ENCODE results near the gene COL21A1.

GRCh38 chr6:56143796-56144195, 103.6 kb downstream of the COL21A1 start:
- TF ChIP-seq, protein P1, sequence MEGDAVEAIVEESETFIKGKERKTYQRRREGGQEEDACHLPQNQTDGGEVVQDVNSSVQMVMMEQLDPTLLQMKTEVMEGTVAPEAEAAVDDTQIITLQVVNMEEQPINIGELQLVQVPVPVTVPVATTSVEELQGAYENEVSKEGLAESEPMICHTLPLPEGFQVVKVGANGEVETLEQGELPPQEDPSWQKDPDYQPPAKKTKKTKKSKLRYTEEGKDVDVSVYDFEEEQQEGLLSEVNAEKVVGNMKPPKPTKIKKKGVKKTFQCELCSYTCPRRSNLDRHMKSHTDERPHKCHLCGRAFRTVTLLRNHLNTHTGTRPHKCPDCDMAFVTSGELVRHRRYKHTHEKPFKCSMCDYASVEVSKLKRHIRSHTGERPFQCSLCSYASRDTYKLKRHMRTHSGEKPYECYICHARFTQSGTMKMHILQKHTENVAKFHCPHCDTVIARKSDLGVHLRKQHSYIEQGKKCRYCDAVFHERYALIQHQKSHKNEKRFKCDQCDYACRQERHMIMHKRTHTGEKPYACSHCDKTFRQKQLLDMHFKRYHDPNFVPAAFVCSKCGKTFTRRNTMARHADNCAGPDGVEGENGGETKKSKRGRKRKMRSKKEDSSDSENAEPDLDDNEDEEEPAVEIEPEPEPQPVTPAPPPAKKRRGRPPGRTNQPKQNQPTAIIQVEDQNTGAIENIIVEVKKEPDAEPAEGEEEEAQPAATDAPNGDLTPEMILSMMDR (IDR thresholded peaks at IDR 0.05; ENCODE audit: borderline replicate concordance, extremely low read depth, low read length, poor library complexity, severe bottlenecking), result no peak
- no peak for TF ChIP-seq EZH2 (IDR thresholded peaks at IDR 0.05; ENCODE audit: borderline replicate concordance, low read depth, low read length, severe bottlenecking)

Measured in DND-41 (cell line).